ENCODE data around the gene PDZRN3. TPM values are rescaled to one million over a fixed set of nuclear protein-coding genes. Genes with fewer than 3 reads are reported as not detected.

The PDZRN3 gene
- polyA plus RNA-seq, 1 of the 3 experiments (the other 2 are of a cell fraction), result 10.3 TPM

- peaks cover 0 to 5% of the 10 kb centered on the region in 2 experiments; a peak in 1 of 4 replicates for H3K4me1 ChIP-seq (ENCODE audit: control insufficient read depth in 1 of 2, insufficient read depth in 2 of 2, low read depth in 1 of 2, low read length in 1 of 2)
- ChIA-PET CTCF (interaction anchor here (0.9 to 3.3 kb wide), 5 partner anchors 13 to 478 kb away, joined by 4 to 12 read pairs (median 4); no protein-coding TSS in a partner anchor), POLR2A (no interaction called here)
- no peak overlapping the region for H3K4me2 ChIP-seq
- no peak overlapping the region for H3K27ac ChIP-seq (ENCODE audit: low read depth in 2 of 2, low read length in 1 of 2)
- no peak overlapping the region for H3K9ac ChIP-seq
- H2AFZ ChIP-seq (ENCODE audit: low read depth), result no peak overlapping the region
- H3K27me3 ChIP-seq (ENCODE audit: insufficient read depth), result no peaks in the 10 kb centered on the region
- peaks cover 34% of the 10 kb centered on the region for H3K79me2 ChIP-seq (ENCODE audit: insufficient read depth)
- peaks cover 3% of the 10 kb centered on the region for H3F3A ChIP-seq (replicated peaks; ENCODE audit: insufficient read depth)
- 82% methylated on average over 13 of the region's 13 CpGs for whole genome bisulfite sequencing (ENCODE audit: low lambda C conversion rate)
- DNase-seq, result no peak
- no peaks in the 10 kb centered on the region for H3K9me2 ChIP-seq
- TF ChIP-seq MEF2A (IDR thresholded peaks at IDR 0.05; ENCODE audit: borderline replicate concordance, low read depth) (no peak), ZBTB33 (IDR thresholded peaks at IDR 0.05; ENCODE audit: borderline replicate concordance, low read depth) (peak; percentile 40; the same call in 1 of the 2 replicates), FOXJ3 (CRISPR knock-in tag; IDR thresholded peaks at IDR 0.05) (no peak), REST (IDR thresholded peaks at IDR 0.05; ENCODE audit: low read depth, low read length) (no peak), MAX (IDR thresholded peaks at IDR 0.05; ENCODE audit: low read depth) (no peak)
- H3K36me3 ChIP-seq (replicated peaks in 1 of 2; ENCODE audit: control insufficient read depth in 1 of 2, insufficient read depth in 2 of 2, low read length in 1 of 2), result peaks cover 0 to 13% of the 10 kb centered on the region in 2 experiments
- no peaks in the 10 kb centered on the region for H3K9me3 ChIP-seq
- H3K4me3 ChIP-seq (ENCODE audit: low read depth in 2 of 2, low read length in 1 of 2), result no peak overlapping the region
- H4K20me1 ChIP-seq (ENCODE audit: insufficient read depth), result peaks cover 4% of the 10 kb centered on the region; the same call in 1 of the 2 replicates
Measured at GRCh38 chr3:73520931-73521461, 103.7 kb downstream of the PDZRN3 start.

- Histone ChIP-seq H4K20me1 (ENCODE audit: insufficient read depth) (no peaks in the 10 kb centered on the region; the same call in 1 of the 2 replicates), H3K4me1 (ENCODE audit: control insufficient read depth in 1 of 2, insufficient read depth in 2 of 2, low read depth in 1 of 2, low read length in 1 of 2) (peaks cover 0 to 8% of the 10 kb centered on the region in 2 experiments; a peak in 1 of 4 replicates), H3K4me3 (ENCODE audit: low read depth in 2 of 2, low read length in 1 of 2) (no peak overlapping the region), H3K9ac (no peak overlapping the region), H2AFZ (ENCODE audit: low read depth) (no peak overlapping the region), H3K27me3 (ENCODE audit: insufficient read depth) (no peaks in the 10 kb centered on the region), H3K4me2 (no peak overlapping the region), H3K79me2 (ENCODE audit: insufficient read depth) (peaks cover 39% of the 10 kb centered on the region; the same call in 1 of the 2 replicates), H3K9me2 (no peaks in the 10 kb centered on the region), H3K9me3 (no peaks in the 10 kb centered on the region), H3K36me3 (replicated peaks in 1 of 2; ENCODE audit: control insufficient read depth in 1 of 2, insufficient read depth in 2 of 2, low read length in 1 of 2) (no peaks in the 10 kb centered on the region), H3F3A (replicated peaks; ENCODE audit: insufficient read depth) (no peaks in the 10 kb centered on the region), H3K27ac (ENCODE audit: low read depth in 2 of 2, low read length in 1 of 2) (no peak overlapping the region)
- CTCF ChIA-PET, result no interaction called here
- TF ChIP-seq TEAD4 (IDR thresholded peaks at IDR 0.05; ENCODE audit: borderline replicate concordance, insufficient read depth) (no peak), NFIC (IDR thresholded peaks at IDR 0.05; ENCODE audit: borderline replicate concordance) (no peak), CHD2 (IDR thresholded peaks at IDR 0.05; ENCODE audit: low read length, partially characterized antibody) (no peak)
- 77% methylated on average over 5 of the region's 5 CpGs for WGBS (ENCODE audit: low lambda C conversion rate)
- POLR2A ChIA-PET, result no interaction called here
- DNase-seq, result no peak
Measured at GRCh38 chr3:73516631-73517030, 108.1 kb downstream of the PDZRN3 start.

Data from SK-N-SH (cell line).